Kidney (tissue), 14 donors: ENCODE results near the gene ZNF597. TPM values are rescaled to one million over a fixed set of nuclear protein-coding genes. Genes with fewer than 3 reads are reported as not detected.
A peak's percentile ranks its signal among the peaks of the same experiment; 100 is the strongest.

Source experiments
- DNase-seq, 5 donors: peaks; one replicate each; pipeline ENCODE4 v3.0.0-alpha.2; 2013 to 2020
- FAIRE-seq: peaks from 2 replicates; lab custom pipeline; 2012; peaks lifted over from hg19 to GRCh38; lab: Jason Lieb, UNC
- H3K27ac ChIP-seq, 2 donors: one replicate each; pipeline ENCODE4 v1.7.0; 2013; ENCODE audit warnings: low read depth in 2 of 2, low read length in 2 of 2, inconsistent platforms in 1 of 2
- H3K27me3 ChIP-seq: one replicate; pipeline ENCODE4 v1.7.1; 2013; ENCODE audit warnings: low read length, inconsistent platforms; ENCODE audit not compliant: control insufficient read depth, insufficient read depth
- H3K36me3 ChIP-seq, 3 donors: one replicate each; pipeline versions ENCODE4 v1.7.0 to v1.7.1; 2013; ENCODE audit warnings: low read length in 3 of 3, control low read depth in 1 of 3, inconsistent platforms in 1 of 3; ENCODE audit not compliant: insufficient read depth in 3 of 3, control insufficient read depth in 2 of 3
- H3K4me1 ChIP-seq, 3 donors: one replicate each; pipeline versions ENCODE4 v1.7.0 to v1.7.1; 2013; ENCODE audit warnings: low read length in 3 of 3, inconsistent platforms in 1 of 3, low read depth in 1 of 3; ENCODE audit not compliant: control insufficient read depth in 2 of 3, insufficient read depth in 2 of 3
- H3K4me3 ChIP-seq, 3 donors: one replicate each; pipeline versions ENCODE4 v1.7.0 to v1.8.1; 2013; ENCODE audit warnings: low read length in 3 of 3, control low read depth in 1 of 3, inconsistent platforms in 1 of 3
- H3K9ac ChIP-seq, 3 donors: one replicate each; pipeline versions ENCODE4 v1.7.0 to v1.7.1; 2013; ENCODE audit warnings: low read length in 3 of 3, control low read depth in 1 of 3, inconsistent platforms in 1 of 3
- H3K9me3 ChIP-seq, 3 donors: one replicate each; pipeline versions ENCODE4 v1.7.0 to v1.7.1; 2013; ENCODE audit warnings: low read length in 3 of 3, control low read depth in 1 of 3, inconsistent platforms in 1 of 3; ENCODE audit not compliant: control insufficient read depth in 2 of 3, insufficient read depth in 1 of 3
- CTCF ChIP-seq: IDR thresholded peaks from 3 replicates; pipeline ENCODE4 v1.5.1; 2012; ENCODE audit warnings: mild to moderate bottlenecking, moderate library complexity, borderline replicate concordance; ENCODE audit not compliant: insufficient read depth; ENCODE audit errors: extremely low read depth
- intact Hi-C: fragments of 100-400 bp; cut with DNase I; formaldehyde crosslinking; loops from one replicate; pipeline ENCODE4 v1.11.1; 2022
- polyA plus RNA-seq: library from polyadenylated mRNA; stranded (reverse); fragments of 350-450 nt; fragmentation: Illumina TruSeq; extraction: RNeasy Lipid Tissue Mini Kit (QIAGEN cat#74804); gene quantifications from one replicate; pipeline ENCODE4 v1.2.3, GENCODE V29; 2014; ENCODE audit warnings: low read depth, low replicate concordance; ENCODE audit not compliant: insufficient read depth
- total RNA-seq: library from RNA; stranded (reverse); fragmentation: NEBNext Ultra II Directional; extraction: Animal tissue kit (Norgen Biotek cat#: 25700); gene quantifications from one replicate; pipeline ENCODE4 v1.2.1, GENCODE V29; 2021
- donor health status: control.
- donor health status: control.
- donor health status: control.
- donor health status: control.
- donor health status: control.
- donor health status: DM: yes; HTN: yes; CAD: no.
- donor health status: Normal renal cell carcinoma (clear cell type).

The ZNF597 gene
- total and polyA plus RNA-seq, 2 donors from 2014 or later = 0.99 to 3.4 TPM

DNA sequence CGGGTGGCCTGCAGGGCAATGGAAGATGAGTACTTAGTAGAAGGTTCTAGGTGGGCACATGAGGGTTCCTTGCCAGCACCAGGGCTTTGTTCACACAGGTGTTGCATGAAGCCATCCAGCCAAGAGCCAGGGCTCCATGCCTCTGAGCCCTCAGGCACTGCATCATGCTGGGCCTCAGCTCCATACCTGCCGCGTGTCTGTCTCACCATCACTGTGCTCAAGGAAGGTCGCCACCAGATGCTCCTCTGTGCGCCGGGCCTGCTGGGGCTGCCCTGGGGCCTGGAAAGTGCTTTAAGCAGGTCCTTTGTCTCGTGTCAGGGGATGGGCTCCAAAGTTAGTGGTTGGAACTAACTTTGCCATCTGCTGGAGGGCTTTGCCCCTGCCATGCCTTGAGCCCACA lies 26.4 kb upstream of the ZNF597 start:
- Histone ChIP-seq H3K9me3 (no peaks in the 10 kb centered on the region), H3K4me1 (peaks cover 0 to 47% (median 0%) of the 10 kb centered on the region in 3 donors), H3K36me3 (peaks cover 2 to 16% (median 9%) of the 10 kb centered on the region in 3 donors), H3K4me3 (no peak overlapping the region), H3K9ac (no peak overlapping the region), H3K27me3 (no peaks in the 10 kb centered on the region), H3K27ac (no peak overlapping the region)
- intact Hi-C loops = no loop called here
- TF ChIP-seq CTCF = no peak
- DNase-seq (peak in 1 of 5 donors; percentile 53), FAIRE-seq (no peak)

GRCh38 chr16:3468501-3468900 lies 25.2 kb upstream of the ZNF597 start:
- Histone ChIP-seq H3K27ac (no peak overlapping the region), H3K9me3 (no peaks in the 10 kb centered on the region), H3K4me3 (peak overlapping the region in 1 of 3 donors; percentile 15), H3K4me1 (peaks cover 0 to 48% (median 0%) of the 10 kb centered on the region in 3 donors), H3K27me3 (no peaks in the 10 kb centered on the region), H3K9ac (no peak overlapping the region), H3K36me3 (peaks cover 2 to 16% (median 9%) of the 10 kb centered on the region in 3 donors)
- intact Hi-C loops = no loop called here
- TF ChIP-seq CTCF = no peak
- DNase-seq (peak in 1 of 5 donors; percentile 29), FAIRE-seq (no peak)

GRCh38 chr16:3467921-3468320 lies 24.6 kb upstream of the ZNF597 start:
- peaks cover 2 to 16% (median 9%) of the 10 kb centered on the region in 3 donors for H3K36me3 ChIP-seq
- DNase-seq = no peak
- H3K4me1 ChIP-seq = peaks cover 0 to 48% (median 0%) of the 10 kb centered on the region in 3 donors
- FAIRE-seq = no peak
- H3K4me3 ChIP-seq = no peak overlapping the region
- TF ChIP-seq CTCF = no peak
- intact Hi-C loops = no loop called here
- H3K9ac ChIP-seq = no peak overlapping the region
- no peak overlapping the region for H3K27ac ChIP-seq
- H3K9me3 ChIP-seq = no peaks in the 10 kb centered on the region
- no peaks in the 10 kb centered on the region for H3K27me3 ChIP-seq

- peaks cover 2 to 16% (median 9%) of the 10 kb centered on the region in 3 donors for H3K36me3 ChIP-seq
- H3K4me1 ChIP-seq = peaks cover 0 to 50% (median 4%) of the 10 kb centered on the region in 3 donors
- no peak for TF ChIP-seq CTCF
- DNase-seq = peak in 1 of 5 donors; percentile 27
- intact Hi-C loops = no loop called here
- no peaks in the 10 kb centered on the region for H3K27me3 ChIP-seq
- no peak overlapping the region for H3K9ac ChIP-seq
- H3K27ac ChIP-seq = no peak overlapping the region
- no peak for FAIRE-seq
- H3K4me3 ChIP-seq = no peak overlapping the region
- H3K9me3 ChIP-seq = no peaks in the 10 kb centered on the region
These were observed 23.9 kb upstream of the ZNF597 start for GRCh38 chr16:3467182-3467581.
